Stimulated activated naive CD8-positive, alpha-beta T cell treated with anti-CD3 and anti-CD28 coated beads, Interleukin-15, amount 100 ng/mL, for 72 hours (primary cell): Measurements from ENCODE around the gene SH3PXD2B.

ENCODE experiments used
- ATAC-seq: fragments of 150-1000 bp; cut with Tn5 transposase; 2 replicates; pipeline ENCODE4 v1.10.0; 2021; ENCODE audit warnings: mild to moderate bottlenecking, moderate library complexity
- DNase-seq, 2 donors: peaks; one replicate each; pipeline ENCODE4 v3.0.0; 2021 to 2022
- H3K27ac Mint-ChIP-seq, 2 donors: one replicate each; pipeline ENCODE4 v1.8.0; 2022; ENCODE audit warnings: mild to moderate bottlenecking in 2 of 2, mixed read lengths in 2 of 2, moderate library complexity in 2 of 2
- H3K27me3 Mint-ChIP-seq: one replicate; pipeline ENCODE4 v1.8.0; 2022; ENCODE audit warnings: mixed read lengths
- H3K4me1 Mint-ChIP-seq: one replicate; pipeline ENCODE4 v1.8.0; 2022; ENCODE audit warnings: mild to moderate bottlenecking, mixed read lengths
- H3K4me3 Mint-ChIP-seq, 2 donors: one replicate each; pipeline ENCODE4 v1.8.0; 2022; ENCODE audit warnings: mild to moderate bottlenecking in 2 of 2, mixed read lengths in 2 of 2, moderate library complexity in 1 of 2
- H3K9me3 Mint-ChIP-seq, 2 donors: one replicate each; pipeline ENCODE4 v1.8.0; 2022; ENCODE audit warnings: mixed read lengths in 2 of 2

SH3PXD2B gene

DNA sequence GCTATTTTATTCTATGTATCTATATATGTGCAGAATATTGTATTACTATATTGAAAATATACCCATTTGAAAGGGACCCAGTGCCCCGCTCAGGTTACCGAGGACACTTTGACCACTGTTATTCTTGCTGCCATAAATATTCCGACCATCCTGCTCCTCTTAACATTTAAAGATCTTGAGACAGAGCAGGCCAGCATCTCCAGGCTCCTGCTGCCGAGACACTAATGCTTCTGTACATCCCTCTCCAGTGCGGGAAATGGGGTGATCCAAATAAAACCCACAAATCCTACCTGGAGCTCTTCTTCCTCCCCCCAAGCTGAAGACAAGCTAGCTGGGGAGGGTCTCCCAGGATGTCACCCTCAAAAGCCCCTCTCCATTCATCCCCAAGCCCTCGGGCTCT, 3.9 kb downstream of the SH3PXD2B start:
- ATAC-seq (no peak), DNase-seq (no peak)
- Mint-ChIP-seq H3K4me3 (no peak overlapping the region), H3K4me1 (peaks cover 22% of the 10 kb centered on the region), H3K9me3 (no peaks in the 10 kb centered on the region), H3K27ac (no peak overlapping the region), H3K27me3 (peaks cover 64% of the 10 kb centered on the region)

DNA sequence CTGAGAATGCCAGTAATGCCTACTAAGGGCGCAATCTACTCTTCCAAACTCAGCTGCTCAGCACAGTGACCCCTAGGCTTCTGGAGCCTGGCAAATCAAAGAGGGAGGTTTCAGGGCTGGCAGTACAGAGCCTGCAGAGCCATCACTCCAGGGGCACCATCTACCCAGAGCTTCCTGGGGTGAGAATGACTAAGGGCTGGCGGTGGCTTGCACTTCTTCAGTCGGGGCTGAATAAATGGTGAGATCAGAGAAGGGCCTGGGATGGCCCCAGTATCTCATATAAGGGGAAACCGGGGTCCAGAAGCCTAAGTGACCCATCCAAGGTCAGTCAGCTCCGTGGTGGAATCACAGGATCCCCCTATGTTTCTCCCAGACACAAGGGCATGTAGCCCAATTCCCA, 5.3 kb downstream of the SH3PXD2B start:
- DNase-seq (no peak), ATAC-seq (no peak)
- peaks cover 71% of the 10 kb centered on the region for H3K27me3 Mint-ChIP-seq
- peaks cover 19% of the 10 kb centered on the region for H3K4me1 Mint-ChIP-seq
- no peak overlapping the region for H3K4me3 Mint-ChIP-seq
- H3K27ac Mint-ChIP-seq, result no peak overlapping the region
- H3K9me3 Mint-ChIP-seq, result no peaks in the 10 kb centered on the region

DNA sequence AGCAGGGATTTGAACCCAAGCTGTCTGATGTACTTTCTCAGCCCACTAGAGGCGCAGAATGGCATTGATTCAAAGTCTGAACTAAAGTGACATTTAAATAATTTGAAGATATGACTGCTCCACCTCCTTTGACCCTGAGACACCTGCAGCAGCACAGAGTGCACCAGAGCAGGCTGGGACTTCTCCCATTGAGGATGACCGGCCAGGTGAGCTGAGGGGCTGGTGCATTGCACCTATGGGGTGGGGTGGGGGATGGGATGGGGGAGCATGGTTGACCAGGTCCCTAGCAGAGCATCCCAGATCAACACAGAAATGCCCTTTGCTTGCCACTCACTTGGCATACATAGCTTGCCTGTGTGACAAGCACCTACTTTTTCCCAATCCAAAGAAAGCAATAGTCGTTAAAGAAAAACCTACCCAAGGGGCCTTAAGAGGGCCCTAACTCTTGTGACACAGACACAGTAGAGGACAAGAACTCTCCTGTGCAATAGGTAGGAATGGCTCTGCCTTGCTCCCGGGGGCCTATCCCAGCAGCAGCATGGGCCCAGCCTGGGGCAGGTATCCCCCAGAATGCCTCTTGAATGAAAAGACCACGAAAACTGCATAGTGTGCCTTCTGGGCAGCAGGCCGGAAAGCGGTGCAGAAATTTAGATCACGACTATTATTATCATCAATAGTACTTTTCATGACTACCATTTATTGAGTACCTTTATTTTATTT, 6.5 kb downstream of the SH3PXD2B start:
- Mint-ChIP-seq H3K27ac (no peak overlapping the region), H3K9me3 (no peaks in the 10 kb centered on the region), H3K4me1 (peaks cover 23% of the 10 kb centered on the region), H3K27me3 (peaks cover 70% of the 10 kb centered on the region), H3K4me3 (no peak overlapping the region)
- DNase-seq, result no peak
- ATAC-seq, result no peak

DNA sequence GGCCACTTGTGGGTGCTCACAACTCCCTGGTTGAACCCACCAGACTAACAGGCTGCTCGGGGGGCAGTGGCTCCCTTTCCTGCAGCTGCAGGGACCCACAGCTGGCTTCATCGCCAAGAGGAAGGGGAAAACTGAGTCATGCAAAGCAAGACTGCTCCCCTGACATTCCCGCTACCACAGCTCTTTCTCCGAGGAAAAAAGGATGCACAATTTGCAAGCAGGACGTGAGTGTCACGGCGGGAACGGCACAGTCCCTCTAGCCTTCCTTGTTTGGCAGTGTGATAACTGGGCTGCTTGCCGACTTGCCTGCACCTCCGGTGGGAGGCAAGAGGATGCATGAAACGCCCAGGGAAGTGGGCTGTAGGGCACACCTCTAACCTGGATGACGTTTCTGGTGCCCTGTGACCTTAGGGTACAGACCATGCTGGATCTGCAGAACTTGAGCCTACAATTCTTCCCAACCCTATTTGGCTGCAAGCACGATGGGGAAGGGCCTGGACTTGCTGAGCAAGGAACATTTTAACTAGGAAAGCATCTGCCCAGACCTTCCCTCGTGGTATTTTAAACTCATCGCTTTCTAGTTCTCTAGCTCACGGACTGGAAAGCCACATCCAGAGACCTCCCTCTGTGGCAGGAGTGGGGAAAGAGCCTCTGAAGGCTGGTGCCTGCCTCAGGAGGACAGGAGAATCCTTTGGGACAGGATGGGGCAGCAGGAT, 7.8 kb downstream of the SH3PXD2B start:
- Mint-ChIP-seq H3K4me3 (no peak overlapping the region), H3K9me3 (no peaks in the 10 kb centered on the region), H3K27ac (no peak overlapping the region), H3K4me1 (peaks cover 23% of the 10 kb centered on the region), H3K27me3 (peaks cover 59% of the 10 kb centered on the region)
- ATAC-seq (no peak), DNase-seq (no peak)

DNA sequence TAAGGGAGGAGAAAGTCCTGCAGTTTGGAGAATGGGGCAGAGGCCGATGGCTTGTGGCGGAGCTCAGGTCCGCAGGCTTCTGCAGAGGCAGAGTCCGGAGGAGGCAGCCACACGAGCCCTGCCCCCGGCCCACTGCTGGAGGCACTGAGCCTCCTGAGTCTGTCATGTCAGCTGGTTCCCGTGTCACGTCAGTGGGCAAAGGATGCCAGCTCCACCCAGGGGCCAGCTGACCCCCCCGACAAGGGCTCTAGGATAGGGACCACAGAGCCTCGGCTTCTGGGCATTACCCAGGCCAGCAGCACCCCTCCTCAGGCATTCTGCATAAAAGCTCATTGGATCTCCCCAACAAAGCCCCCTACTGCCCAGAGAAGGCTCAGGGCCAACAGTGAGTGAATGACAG, 8.5 kb downstream of the SH3PXD2B start:
- ATAC-seq (no peak), DNase-seq (no peak)
- Mint-ChIP-seq H3K27me3 (peaks cover 53% of the 10 kb centered on the region), H3K27ac (no peak overlapping the region), H3K4me1 (peaks cover 16% of the 10 kb centered on the region), H3K9me3 (no peaks in the 10 kb centered on the region), H3K4me3 (no peak overlapping the region)

DNA sequence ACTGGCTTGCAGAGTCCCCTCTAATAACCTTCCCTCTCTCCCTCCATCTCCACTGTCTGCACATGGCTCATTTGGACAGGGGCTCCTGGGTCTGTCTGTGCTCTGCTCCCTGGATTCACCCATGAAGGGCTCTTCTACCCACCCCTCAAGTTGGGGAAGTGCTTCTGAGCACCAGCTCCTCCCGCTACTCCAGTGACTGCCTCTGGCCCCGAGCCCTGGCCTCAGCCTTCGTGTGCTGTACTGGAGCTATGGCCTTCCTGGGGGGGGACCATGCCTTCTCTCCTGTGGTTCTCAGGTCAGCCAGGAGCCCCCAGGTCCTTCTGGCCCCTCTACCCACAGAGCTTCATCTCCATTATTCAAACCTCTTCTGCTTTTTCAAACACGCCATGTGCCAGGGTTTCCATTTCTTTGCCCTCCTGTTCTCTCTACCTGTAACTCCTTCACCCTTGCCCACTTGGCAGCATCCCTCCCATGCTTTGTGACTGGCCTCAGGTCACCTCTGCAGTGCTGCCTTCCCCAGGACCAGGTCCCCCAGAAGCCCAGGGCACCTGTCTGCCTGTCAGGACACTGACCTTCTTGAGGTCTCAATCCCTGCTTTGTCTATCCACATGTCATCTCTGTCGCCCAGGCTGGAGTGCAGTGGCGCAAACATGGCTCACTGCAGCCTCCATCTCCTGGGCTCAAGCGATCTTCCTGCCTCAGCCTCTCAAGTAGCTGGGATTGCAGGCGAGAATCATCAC, 9.5 kb downstream of the SH3PXD2B start:
- H3K9me3 Mint-ChIP-seq, result no peaks in the 10 kb centered on the region
- H3K27ac Mint-ChIP-seq, result no peak overlapping the region
- peaks cover 50% of the 10 kb centered on the region for H3K27me3 Mint-ChIP-seq
- ATAC-seq (no peak), DNase-seq (no peak)
- H3K4me3 Mint-ChIP-seq, result no peak overlapping the region
- peaks cover 15% of the 10 kb centered on the region for H3K4me1 Mint-ChIP-seq

DNA sequence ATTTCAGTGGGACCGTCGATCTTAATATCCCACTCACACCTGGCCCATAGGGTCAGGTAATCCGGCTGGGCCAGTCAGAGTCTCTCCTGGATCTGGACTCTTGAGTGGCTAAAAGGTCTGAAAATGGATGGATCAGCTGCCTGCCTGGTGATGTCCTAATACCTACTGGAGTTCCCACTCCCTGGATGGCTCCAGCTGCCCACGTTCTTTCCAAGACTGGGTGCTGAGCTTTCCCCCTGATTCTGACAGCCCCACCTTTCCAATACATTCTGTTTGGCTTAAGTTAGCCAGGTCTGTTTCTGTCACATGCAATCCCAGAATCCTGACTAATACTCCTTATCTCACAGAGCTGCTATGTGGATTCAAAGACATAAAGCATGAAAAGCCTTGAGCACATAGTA, 10.2 kb downstream of the SH3PXD2B start:
- DNase-seq, result no peak
- Mint-ChIP-seq H3K4me1 (peaks cover 15% of the 10 kb centered on the region), H3K9me3 (no peaks in the 10 kb centered on the region), H3K27ac (no peak overlapping the region), H3K4me3 (no peak overlapping the region), H3K27me3 (peaks cover 43% of the 10 kb centered on the region)
- no peak for ATAC-seq

DNA sequence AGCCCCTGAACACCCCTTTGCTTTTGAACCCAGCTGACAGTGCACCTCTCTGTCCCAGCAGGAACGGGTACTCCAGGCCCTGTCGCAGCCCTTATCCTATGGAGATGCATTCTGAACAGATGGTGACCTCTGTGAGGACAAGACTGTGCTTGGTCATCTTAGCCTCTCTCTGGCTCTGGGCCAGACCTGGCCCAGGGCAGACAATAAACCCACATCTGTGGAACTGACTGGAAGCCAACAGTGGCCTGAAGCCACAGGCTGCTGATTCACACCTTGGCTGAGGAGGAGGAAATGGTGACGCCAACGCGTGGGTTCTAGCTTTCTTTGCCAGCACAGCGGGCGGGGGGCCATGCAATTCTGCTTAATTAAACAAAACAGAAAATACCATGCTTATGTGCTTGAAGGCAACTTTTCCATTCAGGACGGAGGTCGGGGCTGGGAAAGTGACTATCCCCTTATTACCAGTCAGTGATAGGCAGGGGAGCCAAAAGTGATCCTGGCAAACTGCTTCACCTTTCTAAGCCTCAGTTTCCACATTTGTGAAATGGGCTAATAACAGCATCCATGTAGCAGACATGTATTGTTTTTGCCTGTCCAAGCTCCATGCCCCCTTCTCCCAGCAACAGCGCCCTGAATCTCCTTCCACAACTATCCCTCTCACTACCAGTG, 10.8 kb downstream of the SH3PXD2B start:
- DNase-seq, result peak; percentile 58 to 78
- peak; percentile 95 for ATAC-seq
- Mint-ChIP-seq H3K9me3 (no peaks in the 10 kb centered on the region), H3K4me1 (peaks cover 15% of the 10 kb centered on the region), H3K4me3 (peak overlapping the region in 1 of 2 donors; percentile 17), H3K27ac (peak overlapping the region in 1 of 2 donors; percentile 14), H3K27me3 (peaks cover 41% of the 10 kb centered on the region)

DNA sequence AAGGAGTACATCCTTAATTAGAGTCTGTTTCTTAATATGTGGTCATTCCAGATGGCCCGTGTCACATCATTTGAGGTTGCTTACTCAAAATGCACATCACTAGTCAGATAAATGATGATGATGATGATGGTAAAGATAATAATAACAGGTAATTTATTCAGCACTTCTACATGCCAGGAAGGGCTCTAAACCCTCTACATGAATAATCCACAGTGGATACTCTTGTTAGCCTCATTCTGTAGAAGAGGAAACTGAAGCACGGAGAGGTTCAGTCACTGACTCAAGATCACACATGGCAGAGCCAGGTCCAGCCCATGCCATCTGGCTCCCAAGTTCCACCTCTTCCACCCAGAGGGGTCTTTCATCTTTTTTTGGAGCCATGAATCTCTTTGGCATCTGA, 11.7 kb downstream of the SH3PXD2B start:
- H3K27me3 Mint-ChIP-seq, result peaks cover 41% of the 10 kb centered on the region
- H3K4me1 Mint-ChIP-seq, result peaks cover 15% of the 10 kb centered on the region
- no peaks in the 10 kb centered on the region for H3K9me3 Mint-ChIP-seq
- no peak overlapping the region for H3K27ac Mint-ChIP-seq
- H3K4me3 Mint-ChIP-seq, result no peak overlapping the region
- no peak for ATAC-seq
- no peak for DNase-seq

DNA sequence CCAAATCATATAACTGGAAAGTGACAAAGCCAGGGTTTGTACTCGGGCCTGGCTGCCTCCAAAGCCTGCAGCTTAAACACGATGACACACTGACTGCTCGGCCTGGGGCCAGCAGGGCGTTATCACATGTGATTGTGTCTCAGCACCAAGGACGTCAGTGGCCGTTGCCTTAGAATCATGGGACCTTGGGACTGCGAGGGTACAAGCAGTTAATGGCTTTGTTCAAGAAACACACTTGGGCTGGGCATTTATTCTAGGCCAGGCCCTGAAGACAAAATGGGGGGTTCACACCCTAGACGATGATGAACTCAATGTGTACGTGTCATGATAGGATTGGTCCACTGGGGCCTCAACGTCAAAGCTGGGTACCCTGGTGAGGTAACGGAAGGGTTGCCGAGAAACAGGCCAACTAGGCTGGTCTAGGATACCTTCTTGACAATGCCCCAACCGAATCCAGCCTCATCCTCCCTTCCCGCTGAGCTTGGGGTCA, 13.0 kb downstream of the SH3PXD2B start:
- ATAC-seq (no peak), DNase-seq (no peak)
- H3K27me3 Mint-ChIP-seq, result peaks cover 33% of the 10 kb centered on the region
- no peak overlapping the region for H3K27ac Mint-ChIP-seq
- H3K9me3 Mint-ChIP-seq, result no peaks in the 10 kb centered on the region
- peaks cover 15% of the 10 kb centered on the region for H3K4me1 Mint-ChIP-seq
- H3K4me3 Mint-ChIP-seq, result no peak overlapping the region

DNA sequence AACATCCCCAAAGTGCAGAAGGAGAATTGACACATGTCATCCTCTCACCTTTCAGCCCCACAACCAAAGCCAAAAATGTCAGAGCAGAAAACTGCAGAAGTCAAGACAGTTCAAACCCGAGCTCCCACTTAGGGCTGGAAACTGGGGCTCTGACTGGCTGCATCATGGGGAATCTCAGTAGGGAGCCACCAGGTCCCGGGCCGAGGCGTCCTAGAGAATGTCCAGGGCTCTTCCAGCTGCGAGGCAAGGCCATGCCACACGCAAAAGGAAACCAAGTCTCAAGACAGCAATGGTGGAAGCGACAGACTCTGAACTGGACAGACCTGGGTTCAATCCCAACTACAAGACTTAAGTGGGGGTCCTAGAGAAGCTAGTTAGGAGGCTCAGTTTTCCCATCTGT, 13.8 kb downstream of the SH3PXD2B start:
- Mint-ChIP-seq H3K9me3 (no peaks in the 10 kb centered on the region), H3K27me3 (peaks cover 24% of the 10 kb centered on the region), H3K4me3 (no peak overlapping the region), H3K27ac (no peak overlapping the region), H3K4me1 (peaks cover 15% of the 10 kb centered on the region)
- no peak for ATAC-seq
- no peak for DNase-seq

DNA sequence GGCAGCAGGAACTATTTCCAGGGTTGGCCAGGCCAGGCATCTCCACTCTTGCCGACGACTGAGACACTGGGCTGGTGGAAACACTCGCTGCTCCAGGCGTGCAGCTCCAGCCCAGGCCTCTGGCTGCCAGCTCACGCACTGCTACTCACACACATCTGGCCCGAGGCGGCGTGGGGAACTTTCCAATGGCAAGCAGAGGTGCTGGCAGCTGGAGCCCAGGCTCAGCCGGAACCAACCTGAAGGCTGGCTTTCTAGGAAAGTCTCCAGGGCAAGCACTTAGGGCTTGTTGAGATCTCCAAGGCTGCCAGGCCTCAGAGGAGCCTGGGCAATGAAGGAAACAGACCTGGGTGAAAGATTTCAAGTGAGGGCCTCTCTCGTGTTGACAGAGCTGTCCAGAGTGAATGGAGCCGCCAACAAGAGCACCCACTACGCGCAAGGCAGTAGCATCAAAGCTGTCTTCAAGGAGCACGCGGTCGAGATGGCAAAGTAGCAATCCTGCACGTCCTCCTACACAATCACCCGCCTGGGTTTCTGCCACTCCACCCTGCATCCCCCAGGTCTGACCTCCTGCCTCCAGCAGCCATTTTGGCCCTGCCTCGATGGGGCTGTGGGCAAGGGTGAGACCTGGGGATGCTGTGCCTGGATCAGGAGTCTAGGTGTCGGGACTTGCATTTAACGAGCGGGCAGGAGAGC, 14.4 kb downstream of the SH3PXD2B start:
- ATAC-seq (no peak), DNase-seq (no peak)
- Mint-ChIP-seq H3K4me1 (peaks cover 15% of the 10 kb centered on the region), H3K27me3 (peaks cover 19% of the 10 kb centered on the region), H3K9me3 (no peaks in the 10 kb centered on the region), H3K27ac (no peak overlapping the region), H3K4me3 (no peak overlapping the region)

DNA sequence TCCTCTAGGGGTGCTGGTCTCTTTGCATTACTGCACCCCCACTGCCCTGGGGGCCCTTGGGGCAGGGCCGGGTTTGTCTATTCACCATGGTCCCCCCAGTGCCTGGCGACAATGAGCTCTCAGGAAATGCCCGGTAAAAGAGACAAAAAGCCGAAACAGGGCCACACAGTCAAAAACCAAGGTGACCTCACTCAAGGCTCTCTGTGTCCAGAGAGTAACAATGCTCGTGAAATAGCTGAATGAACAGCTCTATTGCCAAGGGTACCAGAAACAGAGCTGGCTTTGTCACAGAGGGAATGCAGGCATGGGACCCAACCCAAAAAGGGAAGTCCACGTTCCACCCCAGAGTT, 16.0 kb downstream of the SH3PXD2B start:
- Mint-ChIP-seq H3K27me3 (peaks cover 4% of the 10 kb centered on the region), H3K9me3 (no peaks in the 10 kb centered on the region), H3K27ac (no peak overlapping the region), H3K4me3 (no peak overlapping the region), H3K4me1 (peaks cover 4% of the 10 kb centered on the region)
- ATAC-seq, result no peak
- DNase-seq, result no peak

DNA sequence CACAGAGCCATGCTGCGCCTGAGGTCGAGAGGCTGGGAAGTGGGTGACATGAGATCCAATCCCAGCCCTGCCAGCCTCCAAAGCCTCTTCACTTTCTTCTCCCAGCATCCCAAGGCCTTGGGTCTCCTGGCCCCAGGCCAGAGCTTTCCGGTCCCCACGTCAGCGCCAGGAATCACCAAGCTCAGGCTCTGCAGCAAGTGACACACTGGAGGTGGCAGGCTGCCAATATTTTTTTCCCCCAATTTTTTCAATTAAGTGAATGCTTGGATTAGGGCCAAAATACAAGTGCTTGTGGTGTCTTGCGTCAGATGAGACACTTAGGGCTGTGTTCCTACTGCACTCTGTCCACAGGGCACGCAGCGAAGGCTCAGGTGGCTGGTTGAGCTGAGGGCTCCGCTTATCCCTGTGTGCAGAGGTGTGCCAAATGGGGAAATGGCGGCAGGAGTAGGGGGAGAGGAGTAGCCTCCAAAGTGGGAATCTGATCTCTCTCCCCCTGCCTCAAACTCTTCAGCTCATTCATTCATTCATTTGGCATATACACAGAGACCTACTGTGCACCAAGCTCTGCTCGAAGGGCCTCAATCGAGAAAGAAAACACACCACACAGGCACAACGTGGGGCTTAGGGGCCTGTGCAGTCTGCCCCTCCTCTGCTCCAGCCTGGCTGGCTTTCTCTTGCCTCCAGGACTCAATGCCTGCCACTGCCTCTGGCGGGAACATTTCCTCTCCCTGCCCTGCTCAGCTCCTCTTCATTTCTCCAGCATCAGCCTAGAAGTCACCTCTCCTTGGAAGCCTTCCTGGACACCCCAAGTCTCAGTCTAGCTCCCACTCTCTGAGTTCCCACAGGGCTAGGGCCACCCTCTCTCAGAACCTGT, 16.6 kb downstream of the SH3PXD2B start:
- Mint-ChIP-seq H3K27me3 (no peaks in the 10 kb centered on the region), H3K4me3 (no peak overlapping the region), H3K27ac (no peak overlapping the region), H3K4me1 (no peaks in the 10 kb centered on the region), H3K9me3 (no peaks in the 10 kb centered on the region)
- no peak for DNase-seq
- no peak for ATAC-seq
